Adrenal gland (tissue), 5 donors: ENCODE results near the gene PGA3.
"Not testable (repeated sequence)": the region's sequence is repeated elsewhere in the genome, so short reads cannot be mapped to it uniquely, and the experiment has no call there.

Experiments
- POLR2A ChIP-seq, 2 donors: fragments of 450-650 bp; IDR thresholded peaks; one replicate each; pipeline ENCODE4 v1.6.1; 2017; ENCODE audit warnings: antibody characterized with exemption in 2 of 2, mild to moderate bottlenecking in 2 of 2, moderate library complexity in 1 of 2
- TF ChIP-seq, protein P1 (sequence below), 6 experiments: fragments of 450-650 bp in 4 of 6; fragments of 200-600 bp in 2 of 6; sonication (generic) in 1 of 6; IDR thresholded peaks; 1 replicate in 5 of 6; 2 replicates in 1 of 6; pipeline versions ENCODE4 v1.5.1 to v1.8.0; 2016 to 2021; ENCODE audit warnings: antibody characterized with exemption in 6 of 6, mild to moderate bottlenecking in 2 of 6, moderate library complexity in 1 of 6
- donor health status: DM: no; HTN: no; CAD: no.

DNA sequence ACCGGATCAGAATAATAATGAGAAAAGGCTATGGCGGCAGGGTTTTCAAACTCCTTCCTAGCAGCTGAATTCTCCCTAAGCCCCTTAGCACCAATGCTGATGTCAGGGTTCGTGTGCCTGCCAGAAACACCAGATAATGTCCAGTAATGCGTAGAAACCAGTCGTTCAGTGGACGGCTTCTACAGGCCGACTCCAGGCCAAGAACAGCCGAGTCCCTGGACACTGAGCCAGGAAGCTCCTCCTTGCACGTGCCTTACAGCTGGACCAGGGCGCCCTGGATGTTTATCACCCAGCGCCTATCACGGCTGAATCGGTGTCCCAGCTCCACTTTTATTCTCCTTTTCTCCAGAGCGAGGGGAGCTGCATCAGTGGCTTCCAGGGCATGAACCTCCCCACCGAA, 27.7 kb downstream of the PGA3 start:
- not testable (repeated sequence) for TF ChIP-seq POLR2A (IDR thresholded peaks at IDR 0.05)
- TF ChIP-seq, protein P1, sequence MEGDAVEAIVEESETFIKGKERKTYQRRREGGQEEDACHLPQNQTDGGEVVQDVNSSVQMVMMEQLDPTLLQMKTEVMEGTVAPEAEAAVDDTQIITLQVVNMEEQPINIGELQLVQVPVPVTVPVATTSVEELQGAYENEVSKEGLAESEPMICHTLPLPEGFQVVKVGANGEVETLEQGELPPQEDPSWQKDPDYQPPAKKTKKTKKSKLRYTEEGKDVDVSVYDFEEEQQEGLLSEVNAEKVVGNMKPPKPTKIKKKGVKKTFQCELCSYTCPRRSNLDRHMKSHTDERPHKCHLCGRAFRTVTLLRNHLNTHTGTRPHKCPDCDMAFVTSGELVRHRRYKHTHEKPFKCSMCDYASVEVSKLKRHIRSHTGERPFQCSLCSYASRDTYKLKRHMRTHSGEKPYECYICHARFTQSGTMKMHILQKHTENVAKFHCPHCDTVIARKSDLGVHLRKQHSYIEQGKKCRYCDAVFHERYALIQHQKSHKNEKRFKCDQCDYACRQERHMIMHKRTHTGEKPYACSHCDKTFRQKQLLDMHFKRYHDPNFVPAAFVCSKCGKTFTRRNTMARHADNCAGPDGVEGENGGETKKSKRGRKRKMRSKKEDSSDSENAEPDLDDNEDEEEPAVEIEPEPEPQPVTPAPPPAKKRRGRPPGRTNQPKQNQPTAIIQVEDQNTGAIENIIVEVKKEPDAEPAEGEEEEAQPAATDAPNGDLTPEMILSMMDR (IDR thresholded peaks at IDR 0.05), result not testable (repeated sequence)
